ENCODE measurements around the gene SDR42E2. TPM values are rescaled to one million over a fixed set of nuclear protein-coding genes. Genes with fewer than 3 reads are reported as not detected.

The SDR42E2 gene
- total and polyA plus RNA-seq, 10 of the 15 experiments (the other 5 are each of a cell fraction or from before 2014, with no cell fraction given), result 0.01 to 0.09 (median 0.08) TPM; not detected in 4

DNA sequence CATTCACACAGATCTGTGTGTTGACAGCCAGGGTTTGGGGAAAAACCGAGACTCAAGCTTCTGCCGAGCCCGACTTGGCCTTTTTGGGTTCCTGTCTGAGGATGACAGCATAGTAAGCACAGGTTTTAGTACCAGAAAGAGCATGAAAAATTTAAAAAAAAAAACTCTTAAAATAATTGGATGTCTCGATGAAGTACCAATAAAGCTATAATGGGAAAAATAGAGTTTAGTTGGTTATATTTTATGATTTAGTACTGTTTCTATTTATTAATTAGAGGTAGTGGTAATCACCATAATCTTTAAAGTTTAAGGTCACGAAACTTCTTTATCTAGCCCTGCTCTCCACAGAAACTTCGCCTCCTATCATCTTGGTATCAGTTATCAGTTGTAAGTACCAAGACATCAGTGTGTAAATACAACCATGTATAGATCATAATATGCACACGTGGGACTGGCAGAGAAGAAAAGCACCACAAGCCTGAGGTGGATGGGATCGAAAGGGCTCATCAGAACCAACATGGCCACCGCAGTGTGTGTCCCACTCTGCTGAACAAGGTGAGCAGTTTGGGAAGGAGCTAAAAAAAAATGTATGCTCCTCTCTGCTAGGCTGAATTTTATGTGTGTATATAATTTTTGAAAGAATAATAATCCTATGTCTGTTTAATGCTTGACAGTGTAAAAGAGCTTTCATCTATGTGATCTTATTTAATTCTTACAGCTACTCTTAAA, 29.4 kb downstream of the SDR42E2 start (continued):
- TF ChIP-seq ZBTB4 (CRISPR knock-in tag; IDR thresholded peaks at IDR 0.05) (no peak), SMC3 (IDR thresholded peaks at IDR 0.05; ENCODE audit: borderline replicate concordance, low read length) (no peak), SMAD1 (IDR thresholded peaks at IDR 0.05; ENCODE audit: low read depth, partially characterized antibody) (peak; percentile 5), POLR2AphosphoS5 (IDR thresholded peaks at IDR 0.05; ENCODE audit: low read length) (no peak; the same call in 1 of the 2 replicates), IKZF1 (conservative IDR thresholded peaks at IDR 0.05) (no peak), BHLHE40 (IDR thresholded peaks at IDR 0.05; ENCODE audit: borderline replicate concordance in 1 of 2, low read depth in 2 of 2, low read length in 1 of 2) (no peak), CHD1 (IDR thresholded peaks at IDR 0.05; ENCODE audit: low read depth, low read length) (0 out of 2 replicates have a peak, but pooled peaks have one; percentile 2), CREB1 (IDR thresholded peaks at IDR 0.05; ENCODE audit: low read depth) (no peak), NRF1 (conservative IDR thresholded peaks at IDR 0.05; ENCODE audit: low read depth, low read length) (no peak), NKRF (conservative IDR thresholded peaks at IDR 0.05) (peak; percentile 15; the same call in 1 of the 2 replicates), CBFB (IDR thresholded peaks at IDR 0.05; ENCODE audit: low read depth) (no peak), ATF2 (IDR thresholded peaks at IDR 0.05; ENCODE audit: low read length) (no peak), SMARCA5 (IDR thresholded peaks at IDR 0.05) (0 out of 2 replicates have a peak, but pooled peaks have one; percentile 27), ZNF207 (IDR thresholded peaks at IDR 0.05; ENCODE audit: borderline replicate concordance) (0 out of 2 replicates have a peak, but pooled peaks have one; percentile 6), STAT1 (conservative IDR thresholded peaks at IDR 0.05) (no peak), IKZF2 (IDR thresholded peaks at IDR 0.05) (no peak)

All from GM12878 (cell line).